CD14-positive monocyte (primary cell): ENCODE results near the gene CTDP1. TPM values are rescaled to one million over a fixed set of nuclear protein-coding genes. Genes with fewer than 3 reads are reported as not detected.

Experiments
- DNase-seq, 3 donors: peaks; one replicate each; pipeline ENCODE4 v3.0.0-alpha.2; 2011 to 2022
- H2AFZ ChIP-seq: 2 replicates; pipeline ENCODE4 v1.6.0; 2012; ENCODE audit warnings: mild to moderate bottlenecking, low read depth, low read length, inconsistent platforms; ENCODE audit not compliant: insufficient read depth, poor library complexity, severe bottlenecking
- H3K27ac ChIP-seq, 2 donors: 1 replicate in 1 of 2; 2 replicates in 1 of 2; pipeline ENCODE4 v1.5.1; 2012 to 2013; ENCODE audit warnings: low read length in 2 of 2, control low read depth in 1 of 2, inconsistent platforms in 1 of 2, low read depth in 1 of 2, mild to moderate bottlenecking in 1 of 2
- H3K27me3 ChIP-seq, 2 donors: one replicate each; pipeline versions ENCODE4 v1.6.0 to v1.6.1; 2011 to 2013; ENCODE audit warnings: low read length in 2 of 2; ENCODE audit not compliant: control insufficient read depth in 2 of 2, insufficient read depth in 2 of 2
- H3K36me3 ChIP-seq, 2 donors: replicated peaks in 1 of 2; 1 replicate in 1 of 2; 2 replicates in 1 of 2; pipeline versions ENCODE4 v1.5.1 to v1.6.1; 2012 to 2013; ENCODE audit warnings: low read length in 2 of 2, control low read depth in 1 of 2, inconsistent platforms in 1 of 2, mild to moderate bottlenecking in 1 of 2; ENCODE audit not compliant: insufficient read depth in 2 of 2, control insufficient read depth in 1 of 2
- H3K4me1 ChIP-seq, 2 donors: 1 replicate in 1 of 2; 2 replicates in 1 of 2; pipeline versions ENCODE4 v1.5.1 to v1.6.1; 2012 to 2013; ENCODE audit warnings: low read length in 2 of 2, control low read depth in 1 of 2, inconsistent platforms in 1 of 2, mild to moderate bottlenecking in 1 of 2, moderate library complexity in 1 of 2; ENCODE audit not compliant: insufficient read depth in 2 of 2, control insufficient read depth in 1 of 2
- H3K4me2 ChIP-seq: replicated peaks from 2 replicates; pipeline ENCODE3; 2012; ENCODE audit warnings: low read length, moderate library complexity, mild to moderate bottlenecking; ENCODE audit not compliant: poor library complexity, severe bottlenecking; ENCODE audit errors: extremely low read depth
- H3K4me3 ChIP-seq, 3 experiments: fragments of 200-600 bp in 1 of 3; sonication (generic) in 1 of 3; replicated peaks in 1 of 3; 1 replicate in 2 of 3; 2 replicates in 1 of 3; pipeline ENCODE4 v1.5.1; 2011 to 2013; ENCODE audit warnings: low read length in 3 of 3, mild to moderate bottlenecking in 3 of 3, control low read depth in 2 of 3, low read depth in 2 of 3, inconsistent platforms in 1 of 3, moderate library complexity in 1 of 3
- H3K79me2 ChIP-seq: 2 replicates; pipeline ENCODE4 v1.6.0; 2012; ENCODE audit warnings: mild to moderate bottlenecking, control low read depth, inconsistent platforms, low read length, moderate library complexity; ENCODE audit not compliant: insufficient read depth
- H3K9ac ChIP-seq: 2 replicates; pipeline ENCODE4 v1.6.0; 2017; ENCODE audit warnings: low read length, mild to moderate bottlenecking; ENCODE audit not compliant: insufficient read depth, poor library complexity, severe bottlenecking
- H3K9me3 ChIP-seq, 2 donors: replicated peaks in 1 of 2; 1 replicate in 1 of 2; 2 replicates in 1 of 2; pipeline versions ENCODE4 v1.5.1 to v1.6.1; 2012 to 2013; ENCODE audit warnings: low read length in 2 of 2, control low read depth in 1 of 2; ENCODE audit not compliant: control insufficient read depth in 1 of 2, insufficient read depth in 1 of 2
- H4K20me1 ChIP-seq: 2 replicates; pipeline ENCODE4 v1.6.0; 2012; ENCODE audit warnings: mild to moderate bottlenecking, low read length, control low read depth, moderate library complexity; ENCODE audit not compliant: insufficient read depth
- H3K27ac Mint-ChIP-seq, 7 donors: one replicate each; pipeline ENCODE4 v1.8.0; 2020; ENCODE audit warnings: mild to moderate bottlenecking in 7 of 7, mixed read lengths in 7 of 7, moderate library complexity in 6 of 7, inconsistent platforms in 2 of 7
- H3K27me3 Mint-ChIP-seq, 3 donors: one replicate each; pipeline ENCODE4 v1.8.0; 2021 to 2022; ENCODE audit warnings: low read depth in 3 of 3, mild to moderate bottlenecking in 3 of 3, mixed read lengths in 3 of 3, moderate library complexity in 3 of 3, inconsistent platforms in 1 of 3
- H3K36me3 Mint-ChIP-seq, 2 donors: one replicate each; pipeline ENCODE4 v1.8.0; 2020; ENCODE audit warnings: mixed read lengths in 2 of 2, inconsistent platforms in 1 of 2, mild to moderate bottlenecking in 1 of 2
- H3K4me1 Mint-ChIP-seq: one replicate; pipeline ENCODE4 v1.8.0; 2020; ENCODE audit warnings: mild to moderate bottlenecking, mixed read lengths
- H3K4me3 Mint-ChIP-seq, 2 donors: one replicate each; pipeline ENCODE4 v1.8.0; 2020; ENCODE audit warnings: mild to moderate bottlenecking in 2 of 2, mixed read lengths in 2 of 2, moderate library complexity in 1 of 2
- H3K9me3 Mint-ChIP-seq, 7 donors: one replicate each; pipeline ENCODE4 v1.8.0; 2020 to 2022; ENCODE audit warnings: mixed read lengths in 7 of 7, mild to moderate bottlenecking in 6 of 7, moderate library complexity in 6 of 7, inconsistent platforms in 2 of 7
- WGBS: methylation state at CpG from one replicate; pipeline ENCODE4 v1.1.5; 2013; ENCODE audit warnings: missing lambda C conversion rate; ENCODE audit not compliant: insufficient coverage; 5-methylcytosine and 5-hydroxymethylcytosine counted together
- intact Hi-C, 2 donors: fragments of 100-400 bp; cut with micrococcal nuclease; formaldehyde crosslinking; loops; one replicate each; pipeline versions ENCODE4 v1.15.0 to v1.15.1; 2023
- polyA plus RNA-seq, 3 donors: library from polyadenylated mRNA; depleted of rRNA in 1 of 3; unstranded in 2 of 3; stranded (reverse) in 1 of 3; fragments of 300-500 nt in 2 of 3; fragments of >200 nt in 1 of 3; fragmentation: Illumina TruSeq in 2 of 3; gene quantifications; 1 replicate in 2 of 3; 2 replicates in 1 of 3; pipeline ENCODE4 v1.2.3, GENCODE V29; 2012 to 2021
- TF ChIP-seq, protein P1 (sequence below): fragments of 200-600 bp; IDR thresholded peaks from one replicate; pipeline ENCODE4 v1.8.0; 2022; ENCODE audit warnings: antibody characterized with exemption, mild to moderate bottlenecking

Gene CTDP1
- polyA plus RNA-seq, 3 donors = 9.1 to 13.9 (median 9.1) TPM

GRCh38 chr18:79682481-79682880, 2.9 kb downstream of the CTDP1 start:
- H3K4me3 ChIP-seq = peak overlapping the region in 1 of 3 experiments; percentile 86
- H3K36me3 ChIP-seq = peaks cover 1 to 2% of the 10 kb centered on the region in 2 donors
- intact Hi-C loops = loop anchor here (5.0 to 10.0 kb wide), 4 partner anchors 112 to 618 kb away; partner anchors contain the start of genes ATP9B (in 1 of the 2), KCNG2 (in 1 of the 2) and RBFA (in 1 of the 2)
- TF ChIP-seq, protein P1, sequence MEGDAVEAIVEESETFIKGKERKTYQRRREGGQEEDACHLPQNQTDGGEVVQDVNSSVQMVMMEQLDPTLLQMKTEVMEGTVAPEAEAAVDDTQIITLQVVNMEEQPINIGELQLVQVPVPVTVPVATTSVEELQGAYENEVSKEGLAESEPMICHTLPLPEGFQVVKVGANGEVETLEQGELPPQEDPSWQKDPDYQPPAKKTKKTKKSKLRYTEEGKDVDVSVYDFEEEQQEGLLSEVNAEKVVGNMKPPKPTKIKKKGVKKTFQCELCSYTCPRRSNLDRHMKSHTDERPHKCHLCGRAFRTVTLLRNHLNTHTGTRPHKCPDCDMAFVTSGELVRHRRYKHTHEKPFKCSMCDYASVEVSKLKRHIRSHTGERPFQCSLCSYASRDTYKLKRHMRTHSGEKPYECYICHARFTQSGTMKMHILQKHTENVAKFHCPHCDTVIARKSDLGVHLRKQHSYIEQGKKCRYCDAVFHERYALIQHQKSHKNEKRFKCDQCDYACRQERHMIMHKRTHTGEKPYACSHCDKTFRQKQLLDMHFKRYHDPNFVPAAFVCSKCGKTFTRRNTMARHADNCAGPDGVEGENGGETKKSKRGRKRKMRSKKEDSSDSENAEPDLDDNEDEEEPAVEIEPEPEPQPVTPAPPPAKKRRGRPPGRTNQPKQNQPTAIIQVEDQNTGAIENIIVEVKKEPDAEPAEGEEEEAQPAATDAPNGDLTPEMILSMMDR = no peak
- peaks cover 17 to 35% of the 10 kb centered on the region in 2 donors for H3K36me3 Mint-ChIP-seq
- H3K27me3 ChIP-seq = no peaks in the 10 kb centered on the region
- H3K4me3 Mint-ChIP-seq = peak overlapping the region in 1 of 2 donors; percentile 51
- no peak overlapping the region for H2AFZ ChIP-seq
- H3K27ac ChIP-seq = peak overlapping the region in 1 of 2 donors; percentile 97
- peaks cover 0 to 3% (median 0%) of the 10 kb centered on the region in 7 donors for H3K9me3 Mint-ChIP-seq
- peaks cover 71% of the 10 kb centered on the region for H4K20me1 ChIP-seq
- WGBS = 100% methylated on average over 7 of the region's 11 CpGs
- H3K4me1 Mint-ChIP-seq = peaks cover 64% of the 10 kb centered on the region
- peak overlapping the region; percentile 78 for H3K4me2 ChIP-seq
- DNase-seq = no peak
- peaks cover 0 to 4% of the 10 kb centered on the region in 2 donors for H3K9me3 ChIP-seq
- H3K9ac ChIP-seq = no peak overlapping the region
- peak overlapping the region; percentile 72 to 94 (median 85) for H3K27ac Mint-ChIP-seq
- H3K79me2 ChIP-seq = peaks cover 87% of the 10 kb centered on the region
- H3K27me3 Mint-ChIP-seq = peaks cover 0 to 2% (median 0%) of the 10 kb centered on the region in 3 donors
- peaks cover 35 to 62% of the 10 kb centered on the region in 2 donors for H3K4me1 ChIP-seq

- WGBS = 86% methylated on average over 3 of the region's 15 CpGs
- peaks cover 76% of the 10 kb centered on the region for H4K20me1 ChIP-seq
- DNase-seq = peak in 2 of 3 donors; percentile 42 to 75
- no peak overlapping the region for H3K9ac ChIP-seq
- H3K9me3 ChIP-seq = peaks cover 0 to 4% of the 10 kb centered on the region in 2 donors
- Mint-ChIP-seq H3K4me1 (peaks cover 59% of the 10 kb centered on the region), H3K27ac (peak overlapping the region; percentile 72 to 94 (median 85)), H3K27me3 (peaks cover 0 to 2% (median 0%) of the 10 kb centered on the region in 3 donors), H3K36me3 (peaks cover 17 to 35% of the 10 kb centered on the region in 2 donors), H3K4me3 (peak overlapping the region in 1 of 2 donors; percentile 51), H3K9me3 (peaks cover 0 to 3% (median 0%) of the 10 kb centered on the region in 7 donors)
- TF ChIP-seq, protein P1 = no peak
- peak overlapping the region; percentile 78 for H3K4me2 ChIP-seq
- peaks cover 33 to 60% of the 10 kb centered on the region in 2 donors for H3K4me1 ChIP-seq
- intact Hi-C loops = loop anchor here (5.0 to 10.0 kb wide), 4 partner anchors 112 to 618 kb away; partner anchors contain the start of genes ATP9B (in 1 of the 2), KCNG2 (in 1 of the 2) and RBFA (in 1 of the 2)
- peak overlapping the region in 1 of 3 experiments; percentile 86 for H3K4me3 ChIP-seq
- H3K27me3 ChIP-seq = no peaks in the 10 kb centered on the region
- peaks cover 87% of the 10 kb centered on the region for H3K79me2 ChIP-seq
- H3K27ac ChIP-seq = peak overlapping the region in 1 of 2 donors; percentile 97
- peaks cover 0 to 5% of the 10 kb centered on the region in 2 donors for H3K36me3 ChIP-seq
- no peak overlapping the region for H2AFZ ChIP-seq
Observed at GRCh38 chr18:79682894-79683625, 3.5 kb downstream of the CTDP1 start.
